ENCODE data around the gene PROM2. TPM values are rescaled to one million over a fixed set of nuclear protein-coding genes. Genes with fewer than 3 reads are reported as not detected.

PROM2 gene
- polyA plus RNA-seq, 3 donors from 2014 or later, result not detected

DNA sequence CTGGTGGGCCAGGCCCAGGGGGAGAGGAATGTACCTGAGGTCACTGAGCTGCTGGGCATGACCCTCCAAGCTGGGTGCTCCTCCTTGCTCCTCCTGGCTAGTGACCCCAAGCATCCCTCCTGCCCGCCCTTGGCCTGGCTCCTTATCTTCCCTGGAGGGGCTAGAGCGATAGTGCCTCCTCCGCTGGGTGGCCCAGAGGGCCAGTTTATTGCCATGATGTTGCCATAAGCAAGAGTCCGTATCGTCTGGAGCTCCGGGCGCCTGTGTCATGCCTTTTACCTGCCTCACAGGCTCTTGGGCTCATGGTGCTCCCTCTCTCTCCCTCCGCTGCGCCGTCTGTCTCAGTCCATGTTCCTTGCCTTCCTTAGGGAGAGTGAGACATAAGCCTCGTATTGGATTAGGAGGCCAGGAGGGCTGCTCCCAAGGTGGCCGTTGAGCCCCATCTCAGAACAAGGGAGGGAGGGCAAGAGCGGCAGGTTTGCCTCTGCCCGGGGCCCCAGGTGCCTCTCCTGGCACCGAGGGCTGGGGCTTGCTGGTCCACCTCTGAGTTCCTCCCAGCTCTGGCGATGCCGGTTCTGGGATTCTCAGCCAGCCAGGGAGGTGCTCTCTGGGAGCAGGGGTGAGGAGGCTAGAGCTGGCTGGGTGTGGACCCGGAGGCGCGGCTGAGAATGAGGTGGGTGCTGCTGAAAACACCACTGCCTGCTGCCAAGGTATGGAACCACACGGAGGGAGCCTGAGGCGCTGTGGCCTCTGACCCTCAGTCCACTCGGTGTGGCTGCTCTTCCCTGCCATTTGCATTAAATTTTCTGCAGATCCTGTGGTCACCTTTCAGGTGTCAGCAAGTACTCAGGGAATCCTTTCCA is 45.5 kb downstream of the PROM2 start:
- no peak overlapping the region for H3K27ac Mint-ChIP-seq

DNA sequence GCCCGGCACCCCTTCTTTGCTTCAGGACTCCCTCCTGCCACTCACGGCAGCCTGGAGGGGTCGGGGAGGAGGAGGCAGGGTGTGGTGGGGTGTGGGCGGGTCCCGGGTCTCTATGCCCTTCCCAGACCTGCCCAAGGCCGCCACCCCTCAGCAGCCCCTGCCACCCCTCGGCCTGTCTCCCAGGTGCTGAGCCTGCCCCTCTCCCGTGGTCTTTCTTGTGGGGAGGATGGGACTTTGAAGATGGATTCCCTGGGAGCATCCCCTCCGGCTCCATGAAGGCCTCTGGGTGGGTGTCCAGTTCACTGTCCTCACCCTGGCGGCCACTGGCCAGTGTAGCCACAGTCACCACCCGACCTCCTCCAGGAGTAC is 46.1 kb downstream of the PROM2 start:
- Mint-ChIP-seq H3K9me3 (no peaks in the 10 kb centered on the region), H3K4me1 (no peaks in the 10 kb centered on the region), H3K27me3 (ENCODE audit: low read depth in 3 of 3) (peaks cover 0 to 2% (median 1%) of the 10 kb centered on the region in 3 donors), H3K36me3 (no peaks in the 10 kb centered on the region), H3K27ac (no peak overlapping the region), H3K4me3 (no peak overlapping the region)
- no peak for DNase-seq

More for the DNA sequence above, 45.5 kb downstream of the PROM2 start:
- no peak for DNase-seq
- H3K27me3 Mint-ChIP-seq (ENCODE audit: low read depth in 3 of 3), result peaks cover 0 to 2% (median 1%) of the 10 kb centered on the region in 3 donors
- no peaks in the 10 kb centered on the region for H3K36me3 Mint-ChIP-seq
- H3K4me3 Mint-ChIP-seq, result no peak overlapping the region
- no peaks in the 10 kb centered on the region for H3K4me1 Mint-ChIP-seq
- H3K9me3 Mint-ChIP-seq, result no peaks in the 10 kb centered on the region

DNA sequence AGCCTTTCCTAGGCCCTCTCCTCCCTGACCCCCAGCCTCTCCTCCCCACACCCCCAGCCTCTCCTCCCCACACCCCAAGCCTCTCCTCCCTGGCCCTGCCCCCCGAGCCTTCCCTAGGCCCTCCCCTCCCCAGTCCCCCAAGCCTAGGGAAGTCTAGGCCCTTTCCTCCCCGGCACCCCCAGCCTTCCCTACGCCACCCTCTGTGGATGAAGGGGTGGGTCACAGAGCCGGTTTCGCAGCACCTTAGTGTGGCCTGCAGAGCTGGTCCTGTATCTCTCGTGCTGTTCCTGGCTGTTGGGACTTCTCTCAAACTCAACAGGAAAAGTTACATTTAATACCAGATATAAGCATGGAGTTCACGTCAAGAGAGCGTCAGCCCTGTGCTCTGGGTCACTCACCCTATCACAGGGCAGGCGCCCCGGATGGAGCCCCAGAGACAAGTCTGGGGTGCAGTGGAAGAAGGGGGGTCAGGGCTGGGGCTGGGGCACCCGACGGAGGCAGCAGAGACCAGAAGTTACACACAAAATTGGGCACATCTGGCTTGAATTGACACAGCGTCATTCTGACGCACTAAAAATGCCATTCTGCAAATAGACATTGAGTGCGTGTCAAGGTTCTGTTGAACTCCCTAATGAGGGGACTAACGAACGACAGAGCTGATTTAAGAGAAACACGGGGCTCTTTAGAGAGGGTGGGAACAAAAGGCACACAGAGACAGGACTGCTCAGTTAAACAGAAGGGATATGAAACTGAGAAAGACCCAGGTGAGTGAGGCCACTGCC is 46.9 kb downstream of the PROM2 start:
- no peak overlapping the region for H3K4me3 Mint-ChIP-seq
- DNase-seq, result no peak
- H3K27ac Mint-ChIP-seq, result no peak overlapping the region
- no peaks in the 10 kb centered on the region for H3K36me3 Mint-ChIP-seq
- peaks cover 0 to 1% (median 0%) of the 10 kb centered on the region in 3 donors for H3K27me3 Mint-ChIP-seq (ENCODE audit: low read depth in 3 of 3)
- H3K4me1 Mint-ChIP-seq, result no peaks in the 10 kb centered on the region
- H3K9me3 Mint-ChIP-seq, result no peaks in the 10 kb centered on the region

DNA sequence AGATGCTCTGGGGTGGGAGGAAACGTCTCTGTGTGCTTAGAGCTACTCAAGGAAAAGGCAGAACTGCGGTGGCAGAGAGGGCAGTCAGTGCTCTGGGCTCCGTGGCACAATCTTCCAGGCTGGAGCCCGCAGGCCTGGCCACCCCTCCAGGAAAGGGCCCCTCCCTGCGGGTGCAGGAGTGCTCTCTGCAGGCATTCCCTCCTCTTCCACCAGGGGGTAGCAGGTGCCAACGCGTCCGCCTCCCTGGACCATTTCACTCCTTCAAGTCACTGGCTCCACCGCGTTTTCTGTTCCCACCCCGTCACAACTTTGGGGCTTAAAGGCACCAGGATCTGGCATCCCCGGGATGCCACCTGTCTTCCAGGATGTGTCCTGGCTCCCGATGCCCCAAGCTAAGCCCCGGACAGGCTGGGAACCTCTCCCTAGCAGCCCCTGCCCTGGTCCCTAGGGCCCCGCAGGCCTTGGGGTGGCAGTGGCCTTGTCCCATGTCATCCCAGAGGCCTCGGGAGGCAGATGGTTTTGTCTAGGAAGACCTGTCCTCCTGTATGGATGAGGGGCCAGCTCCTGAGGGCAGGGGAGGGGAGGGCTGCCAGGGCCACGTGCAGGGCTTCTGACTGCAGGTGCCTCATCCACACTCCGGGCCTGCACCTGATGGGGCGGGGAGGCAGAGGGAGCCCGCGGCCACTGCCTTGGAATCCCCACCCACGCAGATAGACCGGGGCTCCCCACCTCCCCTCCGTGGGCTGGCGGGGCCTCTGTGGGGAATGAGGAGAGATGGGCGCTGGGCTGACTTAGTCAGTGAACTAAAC is 49.3 kb downstream of the PROM2 start:
- Mint-ChIP-seq H3K4me3 (no peak overlapping the region), H3K4me1 (no peaks in the 10 kb centered on the region), H3K36me3 (no peaks in the 10 kb centered on the region), H3K9me3 (no peaks in the 10 kb centered on the region), H3K27ac (no peak overlapping the region), H3K27me3 (ENCODE audit: low read depth in 3 of 3) (peaks cover 0 to 1% (median 0%) of the 10 kb centered on the region in 3 donors)
- no peak for DNase-seq

DNA sequence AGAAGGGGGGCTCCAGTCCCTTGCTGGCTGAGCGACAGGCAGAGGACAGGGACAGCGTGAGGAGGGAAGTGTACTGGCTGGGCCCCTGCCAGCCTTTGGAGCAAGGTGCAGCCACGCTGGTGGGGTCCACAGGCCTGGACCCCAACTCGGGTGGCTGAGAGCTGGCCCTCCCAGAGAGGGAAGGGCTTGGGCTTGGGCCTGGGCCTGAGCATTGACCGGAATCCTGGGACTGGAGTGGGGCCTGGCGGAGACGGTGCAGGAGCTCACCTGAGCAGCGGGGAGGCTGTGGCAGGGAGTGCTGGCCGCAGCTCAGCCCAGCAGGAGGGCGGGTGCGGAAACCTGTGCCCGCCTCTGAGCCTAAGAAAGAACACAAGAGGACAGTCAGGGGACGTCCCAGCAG is 50.8 kb downstream of the PROM2 start:
- no peaks in the 10 kb centered on the region for H3K36me3 Mint-ChIP-seq
- no peaks in the 10 kb centered on the region for H3K4me1 Mint-ChIP-seq
- no peak overlapping the region for H3K27ac Mint-ChIP-seq
- H3K27me3 Mint-ChIP-seq (ENCODE audit: low read depth in 3 of 3), result peaks cover 0 to 1% (median 0%) of the 10 kb centered on the region in 3 donors
- DNase-seq, result no peak
- H3K9me3 Mint-ChIP-seq, result no peaks in the 10 kb centered on the region
- no peak overlapping the region for H3K4me3 Mint-ChIP-seq

DNA sequence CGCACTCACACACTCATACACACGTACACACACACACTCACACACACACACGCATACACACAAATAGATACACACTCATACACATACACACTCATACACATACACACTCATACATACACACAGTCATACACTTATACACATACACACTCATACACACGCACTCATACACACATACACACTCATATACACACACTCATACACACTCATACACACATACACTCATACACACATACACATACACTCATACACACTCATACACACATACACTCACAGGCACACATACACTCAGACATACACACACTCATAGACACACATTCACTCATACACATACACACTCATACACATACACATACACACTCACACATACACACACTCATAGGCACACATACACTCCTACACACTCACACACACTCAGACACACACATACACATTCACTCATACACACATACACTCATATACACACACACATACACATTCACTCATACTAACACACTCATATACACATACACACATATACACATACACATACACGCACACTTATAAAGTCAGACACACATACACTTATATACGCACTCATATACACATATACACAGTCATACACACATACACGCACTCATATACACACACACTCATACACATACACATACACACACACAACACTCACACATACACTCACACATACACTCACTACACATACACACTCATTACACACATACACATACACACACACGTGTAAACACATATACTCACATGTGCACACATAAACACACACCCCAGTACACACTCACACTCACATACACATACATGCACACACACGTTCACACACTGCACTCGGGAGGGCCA is 51.6 kb downstream of the PROM2 start:
- Mint-ChIP-seq H3K27ac (no peak overlapping the region), H3K4me3 (no peak overlapping the region), H3K36me3 (no peaks in the 10 kb centered on the region), H3K4me1 (no peaks in the 10 kb centered on the region), H3K9me3 (no peaks in the 10 kb centered on the region), H3K27me3 (ENCODE audit: low read depth in 3 of 3) (peaks cover 0 to 1% (median 0%) of the 10 kb centered on the region in 3 donors)
- DNase-seq, result no peak

DNA sequence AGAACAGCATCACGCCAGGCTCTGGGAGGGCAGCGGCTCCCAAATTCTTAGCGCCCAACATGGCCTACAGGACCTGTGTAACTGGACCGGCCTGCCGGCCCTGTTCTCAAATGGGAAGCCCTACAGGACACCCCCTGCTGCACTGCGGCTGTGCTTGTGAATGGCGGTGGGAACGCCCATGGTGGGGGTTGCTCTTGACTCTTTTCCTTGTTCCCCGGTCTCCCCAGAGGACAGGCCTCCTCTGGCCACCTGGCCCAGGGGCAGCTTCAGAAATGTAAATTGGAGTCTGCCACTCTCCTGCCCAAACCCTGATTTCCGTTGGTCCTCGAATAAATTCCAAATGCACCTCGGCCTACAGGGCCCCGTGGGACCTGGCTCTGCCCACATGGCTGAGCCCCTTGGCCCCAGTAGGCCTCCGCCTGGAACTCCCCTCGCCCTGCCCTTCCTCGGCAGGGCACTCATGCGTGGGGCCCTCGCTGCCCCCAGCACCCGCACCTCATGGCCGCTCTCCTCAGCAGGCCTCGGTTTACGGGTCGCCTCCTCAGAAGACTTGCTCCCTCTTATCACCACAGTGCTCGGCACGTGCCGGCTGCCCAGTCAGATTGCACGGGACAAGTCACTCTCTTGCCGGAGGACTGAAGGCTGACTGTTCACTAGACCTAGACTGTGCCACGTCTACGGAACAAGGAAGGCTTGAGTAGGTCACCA is 52.3 kb downstream of the PROM2 start:
- no peak for DNase-seq
- H3K4me3 Mint-ChIP-seq, result no peak overlapping the region
- H3K36me3 Mint-ChIP-seq, result no peaks in the 10 kb centered on the region
- H3K4me1 Mint-ChIP-seq, result no peaks in the 10 kb centered on the region
- peaks cover 0 to 1% (median 0%) of the 10 kb centered on the region in 3 donors for H3K27me3 Mint-ChIP-seq (ENCODE audit: low read depth in 3 of 3)
- H3K9me3 Mint-ChIP-seq, result no peaks in the 10 kb centered on the region
- no peak overlapping the region for H3K27ac Mint-ChIP-seq

DNA sequence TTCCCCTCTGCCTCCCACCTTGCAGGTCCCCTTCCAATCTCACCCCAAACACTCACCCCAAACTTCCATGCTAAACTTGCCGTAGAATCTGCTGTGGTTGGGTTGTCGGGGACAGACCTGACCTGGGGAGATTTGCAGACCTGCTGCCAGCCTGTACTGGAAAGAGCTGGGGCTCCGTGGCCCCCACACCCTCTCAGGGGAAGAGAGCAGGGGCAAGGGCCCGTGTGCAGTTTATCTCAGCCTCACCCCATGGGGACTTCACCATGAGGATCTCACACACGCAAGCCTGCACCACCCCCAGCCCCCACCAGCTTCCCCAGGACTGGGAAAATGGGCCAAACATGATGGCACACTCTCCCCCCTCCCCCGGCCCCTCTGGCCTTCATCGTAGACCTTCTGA is 53.6 kb downstream of the PROM2 start:
- no peaks in the 10 kb centered on the region for H3K9me3 Mint-ChIP-seq
- H3K27ac Mint-ChIP-seq, result no peak overlapping the region
- no peaks in the 10 kb centered on the region for H3K36me3 Mint-ChIP-seq

DNA sequence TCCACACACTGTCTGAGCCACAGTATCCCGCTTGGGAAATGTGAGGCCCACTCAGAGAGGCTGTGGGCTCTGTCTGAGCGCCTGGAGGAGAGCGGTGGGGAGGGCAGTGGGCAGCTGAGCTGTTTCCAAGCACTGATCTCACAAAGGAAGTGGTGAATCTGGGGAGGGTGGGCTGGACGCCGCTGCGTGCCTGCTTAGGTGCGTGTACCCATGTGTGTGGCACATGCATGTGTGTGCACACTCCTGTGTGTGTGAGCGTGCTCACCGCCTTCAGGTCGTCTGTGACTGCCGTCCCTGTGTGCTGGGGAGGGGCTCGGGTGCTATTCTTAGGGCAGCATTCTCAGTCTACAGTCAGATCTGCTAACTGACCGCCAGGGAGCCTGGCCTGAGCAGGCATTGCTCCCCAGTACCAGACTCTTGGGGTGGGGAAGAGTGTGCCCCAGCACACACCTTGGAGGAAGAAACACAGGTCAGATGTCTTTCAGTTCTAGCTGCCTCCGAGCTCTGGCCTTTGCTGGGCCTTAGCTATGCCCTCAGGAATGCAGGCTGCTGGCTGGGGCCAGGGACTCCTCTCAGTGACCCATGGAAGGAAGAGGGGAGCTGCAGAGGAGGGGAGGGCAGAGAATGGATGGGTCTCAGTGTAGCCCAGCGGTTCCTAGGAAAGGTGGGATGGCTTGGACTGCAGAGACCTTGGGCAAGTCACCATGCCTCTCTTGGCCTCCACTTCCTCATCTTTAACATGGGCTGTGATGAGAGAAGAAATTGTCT is 54.3 kb downstream of the PROM2 start:
- H3K9me3 Mint-ChIP-seq, result no peaks in the 10 kb centered on the region

More for the DNA sequence above, 53.6 kb downstream of the PROM2 start:
- no peaks in the 10 kb centered on the region for H3K27me3 Mint-ChIP-seq (ENCODE audit: low read depth in 3 of 3)
- H3K4me3 Mint-ChIP-seq, result no peak overlapping the region
- DNase-seq, result no peak
- no peaks in the 10 kb centered on the region for H3K4me1 Mint-ChIP-seq

DNA sequence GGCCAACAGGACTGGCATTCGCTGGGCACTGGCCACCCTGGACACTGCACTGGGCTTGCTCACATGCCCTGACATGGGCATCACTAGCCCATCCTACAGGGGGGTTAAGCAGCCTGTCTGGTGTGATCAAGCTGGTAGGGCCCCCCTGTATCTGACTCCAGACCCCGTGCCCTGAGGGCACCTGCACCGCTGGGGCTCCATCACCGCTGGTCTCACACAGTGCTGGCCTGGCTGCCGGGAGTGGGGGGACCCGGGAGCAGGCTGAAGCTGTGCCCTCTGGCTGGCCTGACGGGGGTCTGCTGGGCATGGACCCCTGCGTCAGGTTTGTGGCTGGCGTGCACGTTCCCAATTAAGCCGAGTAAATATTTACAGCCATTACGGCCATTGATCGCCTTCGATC is 55.2 kb downstream of the PROM2 start:
- no peaks in the 10 kb centered on the region for H3K4me1 Mint-ChIP-seq
- peaks cover 0 to 5% (median 3%) of the 10 kb centered on the region in 3 donors for H3K27me3 Mint-ChIP-seq (ENCODE audit: low read depth in 3 of 3)
- H3K27ac Mint-ChIP-seq, result no peak overlapping the region
- DNase-seq, result no peak
- no peak overlapping the region for H3K4me3 Mint-ChIP-seq
- no peaks in the 10 kb centered on the region for H3K9me3 Mint-ChIP-seq
- H3K36me3 Mint-ChIP-seq, result no peaks in the 10 kb centered on the region

More for the DNA sequence above, 54.3 kb downstream of the PROM2 start:
- no peak for DNase-seq
- Mint-ChIP-seq H3K36me3 (no peaks in the 10 kb centered on the region), H3K27ac (no peak overlapping the region), H3K27me3 (ENCODE audit: low read depth in 3 of 3) (no peaks in the 10 kb centered on the region), H3K4me3 (no peak overlapping the region), H3K4me1 (no peaks in the 10 kb centered on the region)

DNA sequence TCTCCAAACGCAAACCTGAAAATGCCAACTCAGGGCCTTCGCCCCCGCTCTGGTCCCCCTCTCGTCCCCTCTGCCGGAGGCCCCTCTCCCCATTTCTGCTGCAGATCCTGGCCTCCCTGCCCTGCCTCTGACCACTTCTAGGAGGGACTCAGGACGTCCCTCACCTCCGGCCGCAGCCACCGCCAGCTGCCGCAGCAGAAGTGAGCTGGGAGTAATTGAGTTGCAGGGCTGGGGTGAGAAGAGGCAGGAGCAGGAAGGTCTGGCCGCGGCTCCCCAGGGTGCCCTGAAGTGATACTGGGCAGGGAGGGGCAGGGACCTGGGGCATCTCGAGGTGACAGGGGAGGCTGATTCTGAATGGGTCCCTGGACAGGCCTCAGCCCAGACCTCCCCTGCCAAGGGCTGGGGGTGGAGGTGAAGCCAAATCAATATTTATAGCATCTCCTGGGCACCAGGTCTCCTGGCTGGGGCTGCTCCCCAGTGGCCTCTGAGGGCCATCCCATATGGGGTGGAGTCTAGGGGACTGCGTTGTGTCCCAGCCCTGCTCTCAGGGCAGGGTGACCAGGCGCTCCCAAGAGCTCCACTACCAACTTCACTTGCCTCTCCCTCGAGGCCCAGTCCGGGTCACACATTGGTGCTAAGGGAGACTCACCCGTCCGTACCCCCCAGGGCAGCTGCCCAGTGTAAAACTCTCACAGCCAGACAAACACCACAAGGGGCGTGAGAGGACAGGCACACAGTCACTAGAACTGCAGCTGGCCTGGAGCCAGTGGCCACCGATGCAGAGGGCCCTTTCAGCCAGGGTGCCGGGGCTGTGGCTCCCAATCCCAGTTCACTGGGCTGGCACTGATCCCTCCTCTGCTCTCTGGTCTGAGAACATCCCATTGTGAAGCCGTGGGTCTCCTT is 55.9 kb downstream of the PROM2 start:
- H3K4me1 Mint-ChIP-seq, result no peaks in the 10 kb centered on the region
- H3K9me3 Mint-ChIP-seq, result no peaks in the 10 kb centered on the region
- DNase-seq, result no peak
- H3K36me3 Mint-ChIP-seq, result no peaks in the 10 kb centered on the region
- H3K27me3 Mint-ChIP-seq (ENCODE audit: low read depth in 3 of 3), result peaks cover 0 to 6% (median 5%) of the 10 kb centered on the region in 3 donors
- H3K27ac Mint-ChIP-seq, result no peak overlapping the region
- no peak overlapping the region for H3K4me3 Mint-ChIP-seq
